Measurements from ENCODE around the gene FIGNL2. TPM values are rescaled to one million over a fixed set of nuclear protein-coding genes. Genes with fewer than 3 reads are reported as not detected.

FIGNL2 gene
- total and polyA plus RNA-seq, 11 donors = 0.13 to 0.93 (median 0.35) TPM

GRCh38 chr12:51867796-51868428 is 19.4 kb upstream of the FIGNL2 start:
- TF ChIP-seq CTCF (IDR thresholded peaks at IDR 0.05) (no peak), POLR2A (IDR thresholded peaks at IDR 0.05) (no peak)
- peaks cover 0 to 47% (median 20%) of the 10 kb centered on the region in 12 donors for H3K4me1 ChIP-seq
- H3K9me3 ChIP-seq = no peaks in the 10 kb centered on the region
- no peaks in the 10 kb centered on the region for H3K36me3 ChIP-seq
- H3K27me3 ChIP-seq = peaks cover 0 to 40% (median 13%) of the 10 kb centered on the region in 9 donors
- 96 to 98% (median 97%) methylated on average over 12 of the region's 12 CpGs for WGBS, 4 donors
- intact Hi-C loops (cut with DNase I) = no loop called here
- no peak overlapping the region for H3K27ac ChIP-seq
- ATAC-seq (no peak), DNase-seq (peak in 2 of 5 donors; percentile 12 to 35)
- H3K4me3 ChIP-seq = no peak overlapping the region

- peaks cover 0 to 46% (median 19%) of the 10 kb centered on the region in 9 donors for H3K27me3 ChIP-seq
- TF ChIP-seq POLR2A (IDR thresholded peaks at IDR 0.05) = no peak
- intact Hi-C loops (cut with DNase I) = no loop called here
- ATAC-seq = no peak
- no peak for DNase-seq
- H3K27ac ChIP-seq = no peak overlapping the region
- no peaks in the 10 kb centered on the region for H3K36me3 ChIP-seq
- H3K4me3 ChIP-seq = no peak overlapping the region
- peaks cover 0 to 47% (median 20%) of the 10 kb centered on the region in 12 donors for H3K4me1 ChIP-seq
- H3K9me3 ChIP-seq = no peaks in the 10 kb centered on the region
Observed at GRCh38 chr12:51867371-51867770, 18.9 kb upstream of the FIGNL2 start.

GRCh38 chr12:51866762-51867161 is 18.2 kb upstream of the FIGNL2 start:
- H3K4me3 ChIP-seq = no peak overlapping the region
- 94 to 97% (median 95%) methylated on average over 8 of the region's 8 CpGs for WGBS, 4 donors
- intact Hi-C loops (cut with DNase I) = no loop called here
- no peaks in the 10 kb centered on the region for H3K36me3 ChIP-seq
- ATAC-seq (no peak), DNase-seq (no peak)
- TF ChIP-seq CTCF (IDR thresholded peaks at IDR 0.05) (no peak), POLR2A (IDR thresholded peaks at IDR 0.05) (no peak)
- no peaks in the 10 kb centered on the region for H3K9me3 ChIP-seq
- peaks cover 0 to 47% (median 20%) of the 10 kb centered on the region in 12 donors for H3K4me1 ChIP-seq
- H3K27ac ChIP-seq = no peak overlapping the region
- peaks cover 0 to 47% (median 19%) of the 10 kb centered on the region in 9 donors for H3K27me3 ChIP-seq

- WGBS, 4 donors = 96 to 99% (median 97%) methylated on average over 4 of the region's 4 CpGs
- no peak for ATAC-seq
- TF ChIP-seq CTCF (IDR thresholded peaks at IDR 0.05) (no peak), POLR2A (IDR thresholded peaks at IDR 0.05) (no peak)
- intact Hi-C loops (cut with DNase I) = no loop called here
- no peak for DNase-seq
- peaks cover 0 to 44% (median 20%) of the 10 kb centered on the region in 12 donors for H3K4me1 ChIP-seq
- no peak overlapping the region for H3K27ac ChIP-seq
- H3K27me3 ChIP-seq = peaks cover 0 to 48% (median 19%) of the 10 kb centered on the region in 9 donors
- H3K4me3 ChIP-seq = no peak overlapping the region
- no peaks in the 10 kb centered on the region for H3K36me3 ChIP-seq
- no peaks in the 10 kb centered on the region for H3K9me3 ChIP-seq
Observed at GRCh38 chr12:51866324-51866723, 17.8 kb upstream of the FIGNL2 start.
